Measurements from ENCODE around the gene SLC6A1.

SLC6A1 gene

DNA sequence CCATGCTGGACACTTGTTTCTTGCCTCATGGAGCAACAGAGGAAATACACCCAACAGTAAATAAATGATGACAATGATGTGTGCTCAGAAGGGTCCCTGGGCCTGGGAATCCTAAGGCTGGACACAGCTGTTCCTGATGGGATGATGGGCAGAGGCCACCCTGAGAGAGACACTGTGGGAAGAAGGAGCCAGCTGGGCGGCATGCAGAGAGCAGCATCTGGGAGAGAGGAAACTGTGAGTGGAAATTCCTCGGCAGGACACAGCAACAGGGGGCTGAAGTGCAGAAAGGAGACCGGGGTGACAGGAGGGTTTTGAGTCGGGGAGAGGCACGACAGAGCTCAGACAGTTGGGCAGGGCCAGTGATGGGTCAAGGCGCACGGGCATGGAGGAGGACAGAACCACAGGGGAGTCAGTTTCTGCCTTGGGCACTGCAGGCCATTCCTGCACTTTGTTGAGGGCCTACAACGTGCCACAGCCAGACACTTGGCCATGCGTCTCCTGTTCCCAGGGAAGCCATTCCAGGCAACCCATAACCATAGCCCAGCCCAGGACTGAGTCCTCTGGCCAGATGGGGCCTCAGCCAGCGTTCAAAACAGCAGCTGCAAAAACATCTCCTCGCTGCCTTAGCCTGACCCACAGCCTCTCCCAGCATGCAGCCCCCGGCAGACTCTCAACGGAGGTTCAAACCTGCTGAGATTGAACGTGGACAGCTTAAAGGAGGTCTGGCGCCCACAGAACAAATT, 36.7 kb upstream of the SLC6A1 start:
- no peaks in the 10 kb centered on the region for H3K4me1 ChIP-seq (ENCODE audit: control insufficient read depth, insufficient read depth, low read length)
- H3K27me3 ChIP-seq (ENCODE audit: control insufficient read depth in 1 of 2, insufficient read depth in 2 of 2, low read length in 2 of 2) = peaks cover 4 to 14% of the 10 kb centered on the region in 2 donors
- H3K4me3 ChIP-seq (ENCODE audit: low read length in 2 of 2) = no peak overlapping the region
- no peaks in the 10 kb centered on the region for H3K36me3 ChIP-seq (ENCODE audit: control insufficient read depth in 2 of 2, insufficient read depth in 2 of 2, low read length in 2 of 2)
- no peaks in the 10 kb centered on the region for H3K9me3 ChIP-seq (ENCODE audit: control insufficient read depth in 2 of 2, low read length in 2 of 2)
- no peak overlapping the region for H3K27ac ChIP-seq (ENCODE audit: low read length)
- no peak overlapping the region for H3K9ac ChIP-seq (ENCODE audit: low read length in 2 of 2)

DNA sequence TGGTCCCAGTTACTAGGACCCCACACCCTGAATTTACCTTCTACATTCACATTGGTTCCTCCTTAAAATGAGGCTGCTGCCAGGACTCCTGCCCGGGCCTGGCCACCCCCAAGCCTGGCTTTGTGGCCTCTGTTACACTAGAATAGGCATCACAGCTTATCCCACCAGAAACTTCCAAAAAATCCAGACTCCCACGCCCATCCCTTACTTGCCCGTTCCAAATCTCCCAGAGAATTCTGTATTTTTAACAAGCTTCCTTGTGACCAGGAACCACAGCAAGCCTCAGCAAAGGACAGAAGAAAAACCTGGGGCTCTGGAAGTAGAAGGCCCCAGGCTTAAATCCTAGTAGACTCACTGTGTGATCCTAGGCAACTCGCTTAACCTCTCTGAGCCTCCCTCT, 36.0 kb upstream of the SLC6A1 start:
- no peaks in the 10 kb centered on the region for H3K4me1 ChIP-seq (ENCODE audit: control insufficient read depth, insufficient read depth, low read length)
- no peak overlapping the region for H3K27ac ChIP-seq (ENCODE audit: low read length)
- no peaks in the 10 kb centered on the region for H3K36me3 ChIP-seq (ENCODE audit: control insufficient read depth in 2 of 2, insufficient read depth in 2 of 2, low read length in 2 of 2)
- H3K27me3 ChIP-seq (ENCODE audit: control insufficient read depth in 1 of 2, insufficient read depth in 2 of 2, low read length in 2 of 2) = peaks cover 4 to 14% of the 10 kb centered on the region in 2 donors
- no peaks in the 10 kb centered on the region for H3K9me3 ChIP-seq (ENCODE audit: control insufficient read depth in 2 of 2, low read length in 2 of 2)
- no peak overlapping the region for H3K9ac ChIP-seq (ENCODE audit: low read length in 2 of 2)
- no peak overlapping the region for H3K4me3 ChIP-seq (ENCODE audit: low read length in 2 of 2)

DNA sequence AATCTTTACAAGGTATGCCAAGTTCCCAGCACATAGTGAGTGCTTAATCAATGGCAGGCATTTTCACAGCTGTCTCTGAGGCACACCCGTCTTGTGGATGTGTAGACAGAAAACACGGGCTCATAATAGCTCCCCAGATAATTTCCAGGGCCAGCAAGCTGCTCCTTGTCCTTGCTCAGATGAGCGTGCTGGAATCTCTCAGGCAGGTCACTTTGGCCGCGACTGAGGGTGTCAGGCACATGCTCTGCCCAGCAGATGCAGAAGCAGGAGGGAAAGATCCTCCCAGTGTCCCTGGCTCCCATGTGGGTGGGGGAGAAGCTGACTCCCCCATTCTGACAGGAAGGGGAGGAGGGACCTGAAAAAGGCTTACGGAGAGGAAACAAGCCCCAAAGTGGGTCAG, 35.6 kb upstream of the SLC6A1 start:
- H3K9ac ChIP-seq (ENCODE audit: low read length in 2 of 2) = no peak overlapping the region

DNA sequence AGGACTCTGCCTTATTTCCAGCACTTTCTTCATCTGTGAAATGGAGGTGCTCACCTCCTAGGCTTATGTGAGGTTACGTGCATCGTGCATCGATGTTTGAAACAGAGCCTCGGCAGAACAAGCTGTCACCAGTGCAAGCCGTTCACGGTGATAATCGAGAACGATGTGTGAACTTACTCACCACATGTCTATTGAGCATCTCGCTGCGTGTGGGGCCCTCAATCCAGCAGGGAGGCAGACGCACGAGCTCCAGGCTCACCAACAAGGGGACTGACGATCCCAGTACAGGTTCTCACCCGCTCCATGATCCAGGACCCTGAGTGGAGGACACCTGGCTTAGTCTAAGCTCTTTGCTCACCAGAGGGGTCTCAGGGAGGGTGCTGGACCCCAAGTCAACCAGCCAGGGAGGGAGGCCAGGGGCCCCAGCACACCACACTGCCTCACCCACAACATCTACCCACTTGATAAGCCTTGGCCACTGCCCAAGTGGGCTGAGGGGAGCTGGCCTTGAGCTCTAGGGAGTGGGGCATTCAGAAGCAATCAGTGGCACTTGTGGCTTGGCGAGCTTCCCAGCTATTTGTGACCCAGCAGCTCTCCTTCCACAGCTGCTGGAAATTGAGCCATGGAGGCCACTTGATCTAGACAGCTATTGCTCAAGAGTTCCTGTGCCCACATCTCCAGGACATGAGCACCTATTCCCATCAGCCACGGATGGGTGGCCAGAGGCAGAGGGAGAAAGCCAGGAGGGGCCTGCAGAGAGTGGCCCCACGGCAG, 34.4 kb upstream of the SLC6A1 start:
- no peaks in the 10 kb centered on the region for H3K4me1 ChIP-seq (ENCODE audit: control insufficient read depth, insufficient read depth, low read length)
- no peak overlapping the region for H3K27ac ChIP-seq (ENCODE audit: low read length)
- peaks cover 4 to 8% of the 10 kb centered on the region in 2 donors for H3K27me3 ChIP-seq (ENCODE audit: control insufficient read depth in 1 of 2, insufficient read depth in 2 of 2, low read length in 2 of 2)
- no peaks in the 10 kb centered on the region for H3K36me3 ChIP-seq (ENCODE audit: control insufficient read depth in 2 of 2, insufficient read depth in 2 of 2, low read length in 2 of 2)
- H3K9ac ChIP-seq (ENCODE audit: low read length in 2 of 2) = no peak overlapping the region
- H3K9me3 ChIP-seq (ENCODE audit: control insufficient read depth in 2 of 2, low read length in 2 of 2) = no peaks in the 10 kb centered on the region
- no peak overlapping the region for H3K4me3 ChIP-seq (ENCODE audit: low read length in 2 of 2)

More for the DNA sequence above, 35.6 kb upstream of the SLC6A1 start:
- H3K4me1 ChIP-seq (ENCODE audit: control insufficient read depth, insufficient read depth, low read length) = no peaks in the 10 kb centered on the region
- H3K27ac ChIP-seq (ENCODE audit: low read length) = no peak overlapping the region
- H3K4me3 ChIP-seq (ENCODE audit: low read length in 2 of 2) = no peak overlapping the region
- no peaks in the 10 kb centered on the region for H3K9me3 ChIP-seq (ENCODE audit: control insufficient read depth in 2 of 2, low read length in 2 of 2)
- H3K36me3 ChIP-seq (ENCODE audit: control insufficient read depth in 2 of 2, insufficient read depth in 2 of 2, low read length in 2 of 2) = no peaks in the 10 kb centered on the region
- H3K27me3 ChIP-seq (ENCODE audit: control insufficient read depth in 1 of 2, insufficient read depth in 2 of 2, low read length in 2 of 2) = peaks cover 4 to 12% of the 10 kb centered on the region in 2 donors

DNA sequence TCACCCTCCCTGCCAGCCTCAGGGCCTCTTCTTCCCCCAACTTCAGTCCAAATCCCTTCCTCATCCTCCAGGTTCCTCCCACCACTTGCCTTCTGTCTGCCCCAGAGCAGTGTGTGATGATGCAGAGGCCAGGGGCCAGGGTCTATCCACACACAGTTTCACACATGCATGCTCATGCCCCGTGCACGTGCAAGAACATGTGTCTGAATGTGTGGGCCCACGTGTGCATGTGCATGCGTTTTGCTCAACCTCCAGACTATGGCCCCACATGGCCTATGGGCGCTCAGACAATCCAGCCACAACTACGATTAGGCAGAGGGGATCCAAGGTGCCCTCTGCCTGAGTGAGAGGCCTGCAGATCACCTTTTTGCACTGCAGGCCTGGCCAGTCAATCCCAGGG, 32.3 kb upstream of the SLC6A1 start:
- Histone ChIP-seq H3K27ac (ENCODE audit: low read length) (no peak overlapping the region), H3K36me3 (ENCODE audit: control insufficient read depth in 2 of 2, insufficient read depth in 2 of 2, low read length in 2 of 2) (no peaks in the 10 kb centered on the region), H3K4me3 (ENCODE audit: low read length in 2 of 2) (no peak overlapping the region), H3K4me1 (ENCODE audit: control insufficient read depth, insufficient read depth, low read length) (no peaks in the 10 kb centered on the region), H3K9me3 (ENCODE audit: control insufficient read depth in 2 of 2, low read length in 2 of 2) (no peaks in the 10 kb centered on the region), H3K9ac (ENCODE audit: low read length in 2 of 2) (no peak overlapping the region), H3K27me3 (ENCODE audit: control insufficient read depth in 1 of 2, insufficient read depth in 2 of 2, low read length in 2 of 2) (peaks cover 4 to 10% of the 10 kb centered on the region in 2 donors)

DNA sequence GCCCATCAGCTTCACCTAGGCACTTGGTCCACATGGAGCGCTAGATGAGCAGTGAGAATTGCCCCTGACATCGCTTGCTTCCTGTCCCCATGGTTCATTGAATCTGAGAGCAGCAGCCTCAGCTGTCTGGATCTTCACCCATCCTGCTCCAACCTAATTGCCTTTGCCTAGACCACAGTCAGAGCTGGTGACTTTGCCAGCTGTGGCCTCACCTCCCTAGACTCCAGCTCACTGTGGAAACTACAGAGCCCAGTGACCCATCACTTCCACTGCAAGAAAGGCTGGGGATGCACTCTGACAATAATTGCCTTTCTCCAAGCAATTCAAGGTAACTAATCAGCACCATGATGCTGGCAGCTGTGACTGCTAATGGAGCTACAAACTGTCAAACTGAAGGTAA, 30.6 kb upstream of the SLC6A1 start:
- Histone ChIP-seq H3K27me3 (ENCODE audit: control insufficient read depth in 1 of 2, insufficient read depth in 2 of 2, low read length in 2 of 2) (peaks cover 4 to 10% of the 10 kb centered on the region in 2 donors), H3K9me3 (ENCODE audit: control insufficient read depth in 2 of 2, low read length in 2 of 2) (no peaks in the 10 kb centered on the region), H3K4me3 (ENCODE audit: low read length in 2 of 2) (no peak overlapping the region), H3K36me3 (ENCODE audit: control insufficient read depth in 2 of 2, insufficient read depth in 2 of 2, low read length in 2 of 2) (no peaks in the 10 kb centered on the region), H3K27ac (ENCODE audit: low read length) (no peak overlapping the region), H3K9ac (ENCODE audit: low read length in 2 of 2) (no peak overlapping the region), H3K4me1 (ENCODE audit: control insufficient read depth, insufficient read depth, low read length) (no peaks in the 10 kb centered on the region)

DNA sequence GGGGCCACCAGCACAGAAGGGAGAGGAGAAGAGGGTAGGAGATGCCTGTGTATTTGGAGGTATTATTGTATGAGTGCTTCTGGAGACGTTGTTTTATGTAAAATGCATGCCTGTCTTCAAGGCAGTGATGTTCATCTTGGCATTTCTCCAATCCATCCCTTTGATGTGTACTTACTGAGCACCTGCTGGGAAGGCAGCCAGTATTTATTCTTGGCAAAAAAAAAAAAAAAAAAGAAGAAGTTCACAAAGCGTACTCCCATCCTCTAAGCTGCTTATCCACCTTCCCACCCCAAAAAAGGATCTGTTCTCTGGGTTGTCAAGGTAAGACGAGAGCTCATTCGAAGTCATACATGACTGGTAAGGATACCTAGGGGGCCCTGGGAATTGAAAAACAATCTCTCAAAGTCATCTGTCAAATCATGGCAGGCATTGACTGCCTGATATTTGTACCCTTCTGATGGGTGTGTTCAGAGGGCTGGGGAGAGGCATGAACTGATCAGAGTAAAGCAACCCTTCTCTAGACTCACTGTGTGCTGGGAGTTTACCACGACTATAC, 30.0 kb upstream of the SLC6A1 start:
- H3K4me1 ChIP-seq (ENCODE audit: control insufficient read depth, insufficient read depth, low read length) = no peaks in the 10 kb centered on the region
- H3K27ac ChIP-seq (ENCODE audit: low read length) = no peak overlapping the region
- H3K9ac ChIP-seq (ENCODE audit: low read length in 2 of 2) = no peak overlapping the region
- peaks cover 4 to 10% of the 10 kb centered on the region in 2 donors for H3K27me3 ChIP-seq (ENCODE audit: control insufficient read depth in 1 of 2, insufficient read depth in 2 of 2, low read length in 2 of 2)
- H3K9me3 ChIP-seq (ENCODE audit: control insufficient read depth in 2 of 2, low read length in 2 of 2) = no peaks in the 10 kb centered on the region
- H3K4me3 ChIP-seq (ENCODE audit: low read length in 2 of 2) = no peak overlapping the region
- no peaks in the 10 kb centered on the region for H3K36me3 ChIP-seq (ENCODE audit: control insufficient read depth in 2 of 2, insufficient read depth in 2 of 2, low read length in 2 of 2)

DNA sequence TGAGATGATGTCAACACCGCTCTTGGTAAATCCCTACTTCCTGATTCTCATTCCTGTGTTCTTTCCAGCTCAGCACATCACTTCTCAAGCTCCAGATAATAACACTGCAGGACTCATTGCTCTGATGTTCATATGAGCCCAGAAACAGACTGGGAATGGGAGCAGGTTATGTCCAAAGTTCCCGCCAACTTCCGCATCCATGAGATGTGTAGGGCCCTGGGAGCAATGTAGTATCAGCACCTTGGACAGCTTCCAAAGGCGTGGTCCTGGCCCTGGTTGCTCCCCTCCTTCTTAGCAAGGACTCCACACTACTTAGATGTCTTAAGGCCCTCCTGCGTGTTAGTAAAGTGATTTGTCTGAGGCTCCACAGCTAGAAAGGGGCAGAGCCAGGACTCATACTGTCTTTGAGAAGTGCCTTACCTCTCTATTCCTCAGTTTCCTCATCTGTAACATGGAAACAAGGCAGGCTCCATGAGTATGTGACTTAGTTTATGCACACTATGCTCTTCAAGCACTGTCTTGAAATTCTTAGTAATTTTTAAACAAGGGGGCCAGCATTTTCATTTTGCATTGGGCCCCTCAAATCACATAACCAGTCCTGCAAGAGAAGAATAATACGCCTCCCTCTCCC, 27.9 kb upstream of the SLC6A1 start:
- no peak overlapping the region for H3K27ac ChIP-seq (ENCODE audit: low read length)
- H3K36me3 ChIP-seq (ENCODE audit: control insufficient read depth in 2 of 2, insufficient read depth in 2 of 2, low read length in 2 of 2) = no peaks in the 10 kb centered on the region
- peaks cover 0 to 12% of the 10 kb centered on the region in 2 donors for H3K27me3 ChIP-seq (ENCODE audit: control insufficient read depth in 1 of 2, insufficient read depth in 2 of 2, low read length in 2 of 2)
- H3K9me3 ChIP-seq (ENCODE audit: control insufficient read depth in 2 of 2, low read length in 2 of 2) = no peaks in the 10 kb centered on the region
- H3K4me1 ChIP-seq (ENCODE audit: control insufficient read depth, insufficient read depth, low read length) = no peaks in the 10 kb centered on the region
- no peak overlapping the region for H3K4me3 ChIP-seq (ENCODE audit: low read length in 2 of 2)
- H3K9ac ChIP-seq (ENCODE audit: low read length in 2 of 2) = no peak overlapping the region

DNA sequence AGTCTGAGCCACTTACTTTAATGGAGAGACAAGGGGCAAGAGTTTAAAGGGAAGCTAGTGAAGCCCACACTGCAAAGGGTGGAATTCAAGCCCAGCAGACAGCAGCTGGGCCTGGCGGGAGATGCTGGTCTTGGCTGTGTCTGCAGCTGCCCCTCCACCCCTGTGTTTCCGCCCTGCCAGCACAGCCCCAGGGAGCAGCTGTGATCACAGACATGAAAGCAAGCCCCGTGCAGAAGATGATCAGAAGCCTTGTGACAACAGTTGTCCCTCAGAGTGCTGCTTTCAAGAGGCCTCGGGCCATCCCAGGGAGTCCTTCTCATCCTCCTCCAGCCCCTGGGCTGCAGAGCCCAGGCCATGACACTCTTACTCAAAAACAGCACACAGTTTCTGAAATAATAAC, 24.1 kb upstream of the SLC6A1 start:
- peaks cover 5 to 25% of the 10 kb centered on the region in 2 donors for H3K27me3 ChIP-seq (ENCODE audit: control insufficient read depth in 1 of 2, insufficient read depth in 2 of 2, low read length in 2 of 2)
- H3K4me3 ChIP-seq (ENCODE audit: low read length in 2 of 2) = no peak overlapping the region
- H3K9me3 ChIP-seq (ENCODE audit: control insufficient read depth in 2 of 2, low read length in 2 of 2) = no peaks in the 10 kb centered on the region
- no peak overlapping the region for H3K27ac ChIP-seq (ENCODE audit: low read length)
- no peak overlapping the region for H3K9ac ChIP-seq (ENCODE audit: low read length in 2 of 2)
- no peaks in the 10 kb centered on the region for H3K36me3 ChIP-seq (ENCODE audit: control insufficient read depth in 2 of 2, insufficient read depth in 2 of 2, low read length in 2 of 2)
- no peaks in the 10 kb centered on the region for H3K4me1 ChIP-seq (ENCODE audit: control insufficient read depth, insufficient read depth, low read length)

DNA sequence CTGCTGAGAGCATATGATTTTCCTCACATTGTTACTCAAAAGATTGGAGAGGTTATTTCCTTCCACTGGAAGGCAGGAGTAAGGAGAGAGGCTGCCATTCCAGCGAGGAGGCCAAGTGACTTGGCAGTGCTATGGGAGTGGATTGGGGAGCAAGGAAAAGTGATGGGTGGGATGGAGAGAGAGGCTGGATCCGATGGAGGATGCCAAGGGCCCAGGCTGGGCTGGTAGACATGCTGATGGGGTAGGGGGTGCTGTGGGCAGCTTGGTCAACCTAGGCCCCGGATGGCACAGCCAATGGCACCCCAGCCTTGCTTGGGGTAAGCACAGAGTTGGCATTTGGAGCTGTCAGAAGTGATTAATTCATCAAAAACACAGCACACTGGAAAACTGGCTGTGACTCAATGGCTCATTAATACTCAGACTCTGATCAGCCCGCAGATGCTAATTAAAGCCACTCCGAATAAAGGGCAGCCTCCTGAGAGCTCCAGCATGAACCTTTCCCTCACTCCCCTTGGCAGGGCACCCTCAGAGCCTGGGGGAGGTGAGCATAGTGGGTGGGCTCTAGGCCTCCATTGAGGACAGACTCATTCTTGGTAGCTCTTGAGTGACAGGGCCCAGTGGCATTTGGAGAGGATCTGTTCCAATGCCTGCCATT, 22.1 kb upstream of the SLC6A1 start:
- Histone ChIP-seq H3K4me3 (ENCODE audit: low read length in 2 of 2) (no peak overlapping the region), H3K36me3 (ENCODE audit: control insufficient read depth in 2 of 2, insufficient read depth in 2 of 2, low read length in 2 of 2) (no peaks in the 10 kb centered on the region), H3K27me3 (ENCODE audit: control insufficient read depth in 1 of 2, insufficient read depth in 2 of 2, low read length in 2 of 2) (peaks cover 5 to 31% of the 10 kb centered on the region in 2 donors), H3K9ac (ENCODE audit: low read length in 2 of 2) (no peak overlapping the region), H3K27ac (ENCODE audit: low read length) (no peak overlapping the region), H3K4me1 (ENCODE audit: control insufficient read depth, insufficient read depth, low read length) (no peaks in the 10 kb centered on the region), H3K9me3 (ENCODE audit: control insufficient read depth in 2 of 2, low read length in 2 of 2) (no peaks in the 10 kb centered on the region)
